Endothelial cell of umbilical vein (primary cell): ENCODE data around the gene ADGRG3. TPM values are rescaled to one million over a fixed set of nuclear protein-coding genes. Genes with fewer than 3 reads are reported as not detected.

Experiments
- BruUV-seq: library from RNA; stranded (reverse); fragments of 400-500 nt; replicated peaks from 2 replicates; lab custom pipeline; 2021; lab: Mats Ljungman, UMichigan
- CTCF ChIA-PET: fragments of 300-600, 350-600 bp; sonication (Branson Sonifier 250); formaldehyde crosslinking; loops from one replicate; lab custom pipeline; 2021; ENCODE audit warnings: antibody characterized with exemption, inconsistent platforms; lab: Charles Lee
- POLR2A ChIA-PET: fragments of 300-600, 350-600 bp; sonication (Branson Sonifier 250); formaldehyde crosslinking; loops from one replicate; lab custom pipeline; 2021; ENCODE audit warnings: antibody characterized with exemption, inconsistent platforms; lab: Charles Lee
- DNase-seq: peaks from one replicate; pipeline ENCODE4 v3.0.0-alpha.2; 2011; ENCODE audit warnings: low read depth, low spot score
- FAIRE-seq: peaks from 2 replicates; lab custom pipeline; 2011; peaks lifted over from hg19 to GRCh38; lab: Jason Lieb, UNC
- H2AFZ ChIP-seq: 2 replicates; pipeline ENCODE4 v1.6.0; 2012; ENCODE audit warnings: low read depth, low read length, control low read depth, inconsistent platforms
- H3K27ac ChIP-seq: 2 replicates; pipeline ENCODE4 v1.5.1; 2011; ENCODE audit warnings: low read depth, mild to moderate bottlenecking, control low read depth, low read length, moderate library complexity; ENCODE audit not compliant: insufficient read depth
- H3K27me3 ChIP-seq, 2 experiments: 2 replicates each; pipeline versions ENCODE4 v1.6.0 to v1.6.1; 2011; ENCODE audit warnings: low read length in 2 of 2, mixed read lengths in 1 of 2; ENCODE audit not compliant: control insufficient read depth in 2 of 2, insufficient read depth in 2 of 2
- H3K36me3 ChIP-seq, 2 experiments: 2 replicates in 1 of 2; 3 replicates in 1 of 2; pipeline ENCODE4 v1.5.1; 2011; ENCODE audit warnings: low read length in 2 of 2, mild to moderate bottlenecking in 1 of 2, moderate library complexity in 1 of 2; ENCODE audit not compliant: control insufficient read depth in 2 of 2, insufficient read depth in 2 of 2; ENCODE audit errors: extremely low read depth in 1 of 2
- H3K4me1 ChIP-seq: 3 replicates; pipeline ENCODE4 v1.5.1; 2011; ENCODE audit warnings: mild to moderate bottlenecking, low read length; ENCODE audit not compliant: control insufficient read depth, insufficient read depth; ENCODE audit errors: extremely low read depth
- H3K4me2 ChIP-seq: 2 replicates; pipeline ENCODE4 v1.6.1; 2011; ENCODE audit warnings: low read length, control low read depth, mixed read lengths; ENCODE audit not compliant: insufficient read depth
- H3K4me3 ChIP-seq, 3 experiments: fragments of 200-600 bp in 1 of 3; sonication (generic), shearing (Covaris generic) in 1 of 3; replicated peaks in 1 of 3; 2 replicates each; pipeline ENCODE4 v1.5.1; 2011 to 2016; ENCODE audit warnings: control low read depth in 3 of 3, low read length in 3 of 3, mild to moderate bottlenecking in 2 of 3, inconsistent platforms in 1 of 3, low read depth in 1 of 3, moderate library complexity in 1 of 3; ENCODE audit not compliant: insufficient read depth in 1 of 3
- H3K79me2 ChIP-seq: 2 replicates; pipeline ENCODE4 v1.6.0; 2012; ENCODE audit warnings: low read length, inconsistent platforms; ENCODE audit not compliant: control insufficient read depth, insufficient read depth
- H3K9ac ChIP-seq: replicated peaks from 2 replicates; pipeline ENCODE3; 2011; ENCODE audit warnings: low read length, control low read depth; ENCODE audit not compliant: insufficient read depth; ENCODE audit errors: extremely low read depth
- H3K9me1 ChIP-seq: replicated peaks from 3 replicates; pipeline ENCODE4 v1.6.0; 2011; ENCODE audit warnings: mild to moderate bottlenecking, low read length; ENCODE audit not compliant: control insufficient read depth, insufficient read depth; ENCODE audit errors: extremely low read depth
- H3K9me3 ChIP-seq: replicated peaks from 2 replicates; pipeline ENCODE4 v1.5.1; 2012; ENCODE audit warnings: low read length, inconsistent platforms; ENCODE audit not compliant: control insufficient read depth, insufficient read depth
- H4K20me1 ChIP-seq: replicated peaks from 2 replicates; pipeline ENCODE3; 2011; ENCODE audit warnings: mild to moderate bottlenecking, low read length; ENCODE audit not compliant: control insufficient read depth, insufficient read depth; ENCODE audit errors: extremely low read depth
- CTCF ChIP-seq, 2 donors: IDR thresholded peaks; 1 replicate in 1 of 2; 2 replicates in 1 of 2; pipeline ENCODE4 v1.5.1; 2011; ENCODE audit warnings: low read length in 2 of 2, mild to moderate bottlenecking in 2 of 2, moderate library complexity in 2 of 2, control low read depth in 1 of 2, inconsistent platforms in 1 of 2, low read depth in 1 of 2; ENCODE audit not compliant: insufficient read depth in 1 of 2; ENCODE audit errors: extremely low read depth in 1 of 2
- EZH2 ChIP-seq: IDR thresholded peaks from 2 replicates; pipeline ENCODE4 v1.6.1; 2012; ENCODE audit warnings: borderline replicate concordance, low read depth, mild to moderate bottlenecking, moderate library complexity, low read length, inconsistent platforms; ENCODE audit not compliant: severe bottlenecking
- FOS ChIP-seq: IDR thresholded peaks from 2 replicates; pipeline ENCODE4 v1.6.1; 2011; ENCODE audit warnings: mild to moderate bottlenecking, low read length, moderate library complexity, borderline replicate concordance; ENCODE audit not compliant: insufficient read depth
- GATA2 ChIP-seq: IDR thresholded peaks from 2 replicates; pipeline ENCODE4 v1.7.0; 2011; ENCODE audit warnings: low read depth, mild to moderate bottlenecking, moderate library complexity, mixed read lengths, low read length; ENCODE audit not compliant: insufficient read length, insufficient read depth
- JUN ChIP-seq: IDR thresholded peaks from 2 replicates; pipeline ENCODE4 v1.6.1; 2011; ENCODE audit warnings: borderline replicate concordance, low read depth; ENCODE audit not compliant: insufficient read length, insufficient read depth
- MAX ChIP-seq: IDR thresholded peaks from 2 replicates; pipeline ENCODE4 v1.6.1; 2011; ENCODE audit not compliant: insufficient read depth, insufficient read length
- MYC ChIP-seq: IDR thresholded peaks from one replicate; pipeline ENCODE4 v1.6.1; 2011; ENCODE audit warnings: mild to moderate bottlenecking, low read depth, low read length
- POLR2A ChIP-seq: IDR thresholded peaks from 2 replicates; pipeline ENCODE4 v1.6.1; 2012; ENCODE audit warnings: low read depth, mild to moderate bottlenecking, control low read depth, low read length
- POLR2AphosphoS5 ChIP-seq: IDR thresholded peaks from 2 replicates; pipeline ENCODE4 v1.6.1; 2012; ENCODE audit warnings: low read depth, mild to moderate bottlenecking, control low read depth, low read length, moderate library complexity; ENCODE audit not compliant: insufficient read depth
- dilution Hi-C: fragments of 300-500 bp; cut with MboI; formaldehyde crosslinking; loops from one replicate; pipeline ENCODE4 v1.15.0; 2019; ENCODE audit warnings: low sequenced_read_pairs; ENCODE audit not compliant: extremely low pct_ligation_motif_present
- intact Hi-C: fragments of 100-400 bp; cut with micrococcal nuclease; formaldehyde crosslinking; loops from one replicate; pipeline ENCODE4 v1.10.0; 2022
- polyA plus RNA-seq, 4 experiments: library from polyadenylated mRNA; depleted of rRNA in 3 of 4; stranded (reverse) in 3 of 4; unstranded in 1 of 4; fragments of >200 nt; gene quantifications; 2 replicates each; pipeline versions ENCODE4 v1.2.1 to v1.2.3, GENCODE V29; 2011 to 2012; ENCODE audit warnings: missing spikeins in 1 of 4
- total RNA-seq: library from RNA; stranded (reverse); gene quantifications from 2 replicates; pipeline ENCODE4 v1.2.3, GENCODE V29; 2021

The ADGRG3 gene
- total and polyA plus RNA-seq, 2 donors (not counting 3 experiments of a cell fraction or from before 2014, with no cell fraction given), result not detected

GRCh38 chr16:57634171-57634570, 33.9 kb upstream of the ADGRG3 start:
- BruUV-seq, result no TSS peak
- FAIRE-seq (peak; percentile 73), DNase-seq (no peak)
- H4K20me1 ChIP-seq, result no peaks in the 10 kb centered on the region
- dilution Hi-C loops (no loop called here), intact Hi-C loops (no loop called here)
- TF ChIP-seq FOS (peak; percentile 67), POLR2AphosphoS5 (peak; percentile 28), CTCF (IDR thresholded peaks at IDR 0.05; ENCODE audit: extremely low read depth in 1 of 2, insufficient read depth in 1 of 2, low read depth in 1 of 2, low read length in 2 of 2) (no peak), MAX (no peak), GATA2 (no peak), JUN (no peak), POLR2A (no peak), EZH2 (no peak), MYC (no peak)
- no peaks in the 10 kb centered on the region for H3K9me3 ChIP-seq
- no peak overlapping the region for H3K4me3 ChIP-seq
- no peak overlapping the region for H2AFZ ChIP-seq
- H3K9ac ChIP-seq, result no peak overlapping the region
- H3K4me1 ChIP-seq, result peaks cover 68% of the 10 kb centered on the region
- H3K79me2 ChIP-seq, result peaks cover 89% of the 10 kb centered on the region
- H3K27me3 ChIP-seq, result no peaks in the 10 kb centered on the region
- H3K4me2 ChIP-seq, result peak overlapping the region; percentile 25
- CTCF ChIA-PET, result interaction anchor here (1.1 to 3.1 kb wide), 5 partner anchors 9 to 43 kb away, joined by 3 to 17 read pairs (median 4); no protein-coding TSS in a partner anchor
- H3K36me3 ChIP-seq, result no peaks in the 10 kb centered on the region
- H3K9me1 ChIP-seq, result no peaks in the 10 kb centered on the region
- POLR2A ChIA-PET, result no interaction called here
- peak overlapping the region; percentile 64 for H3K27ac ChIP-seq
